ENCODE measurements around the gene CACNA2D4.

Gene CACNA2D4

GRCh38 chr12:1930803-1931597, 12.5 kb upstream of the CACNA2D4 start:
- POLR2A ChIA-PET, result no interaction called here
- no peak for DNase-seq (ENCODE audit: extremely low spot score)
- TF ChIP-seq ARNT (IDR thresholded peaks at IDR 0.05) (no peak), ELF4 (IDR thresholded peaks at IDR 0.05) (no peak), TARDBP (IDR thresholded peaks at IDR 0.05) (no peak), NFRKB (IDR thresholded peaks at IDR 0.05) (no peak), SUZ12 (IDR thresholded peaks at IDR 0.05) (no peak), FOXK2 (IDR thresholded peaks at IDR 0.05) (no peak), SP1 (IDR thresholded peaks at IDR 0.05) (no peak), ZNF384 (IDR thresholded peaks at IDR 0.05) (no peak), FOXA1 (IDR thresholded peaks at IDR 0.05) (no peak), PKNOX1 (IDR thresholded peaks at IDR 0.05) (no peak), HDGF (IDR thresholded peaks at IDR 0.05; ENCODE audit: borderline replicate concordance) (no peak), BHLHE40 (IDR thresholded peaks at IDR 0.05; ENCODE audit: borderline replicate concordance) (no peak), CTBP1 (IDR thresholded peaks at IDR 0.05; ENCODE audit: borderline replicate concordance) (no peak)
- CTCF ChIA-PET, result interaction anchor here (2.0 kb wide), 1 partner anchor 9 kb away, joined by 10 read pairs; no protein-coding TSS in a partner anchor

GRCh38 chr12:1929985-1930802, 11.7 kb upstream of the CACNA2D4 start:
- ChIA-PET POLR2A (no interaction called here), CTCF (interaction anchor here (1.0 to 2.0 kb wide), 2 partner anchors 10 to 126 kb away, joined by 3 to 10 read pairs; no protein-coding TSS in a partner anchor)
- TF ChIP-seq L3MBTL2 (conservative IDR thresholded peaks at IDR 0.05), result no peak
- no peak for TF ChIP-seq ZNF384 (IDR thresholded peaks at IDR 0.05)
- TF ChIP-seq TARDBP (IDR thresholded peaks at IDR 0.05), result no peak
- TF ChIP-seq BHLHE40 (IDR thresholded peaks at IDR 0.05; ENCODE audit: borderline replicate concordance), result no peak
- no peak for DNase-seq (ENCODE audit: extremely low spot score)

- POLR2A ChIA-PET, result no interaction called here
- CTCF ChIA-PET, result interaction anchor here (1.0 kb wide), 1 partner anchor 125 kb away, joined by 3 read pairs; no protein-coding TSS in a partner anchor
- no peak for TF ChIP-seq ARNT (IDR thresholded peaks at IDR 0.05)
- no peak for TF ChIP-seq TARDBP (IDR thresholded peaks at IDR 0.05)
- no peak for TF ChIP-seq HDGF (IDR thresholded peaks at IDR 0.05; ENCODE audit: borderline replicate concordance)
- no peak for TF ChIP-seq ZNF384 (IDR thresholded peaks at IDR 0.05)
- TF ChIP-seq PKNOX1 (IDR thresholded peaks at IDR 0.05), result no peak
- no peak for TF ChIP-seq ELF4 (IDR thresholded peaks at IDR 0.05)
- TF ChIP-seq FOXK2 (IDR thresholded peaks at IDR 0.05), result no peak
- no peak for TF ChIP-seq SUZ12 (IDR thresholded peaks at IDR 0.05)
- TF ChIP-seq NFRKB (IDR thresholded peaks at IDR 0.05), result no peak
- TF ChIP-seq BHLHE40 (IDR thresholded peaks at IDR 0.05; ENCODE audit: borderline replicate concordance), result no peak
- TF ChIP-seq SP1 (IDR thresholded peaks at IDR 0.05), result no peak
- no peak for TF ChIP-seq FOXA1 (IDR thresholded peaks at IDR 0.05)
- TF ChIP-seq CTBP1 (IDR thresholded peaks at IDR 0.05; ENCODE audit: borderline replicate concordance), result no peak
- no peak for TF ChIP-seq L3MBTL2 (conservative IDR thresholded peaks at IDR 0.05)
- TF ChIP-seq LEF1 (IDR thresholded peaks at IDR 0.05; ENCODE audit: borderline replicate concordance), result no peak
- TF ChIP-seq FOXM1 (IDR thresholded peaks at IDR 0.05; ENCODE audit: borderline replicate concordance), result no peak
- DNase-seq (ENCODE audit: extremely low spot score), result no peak
Measured at GRCh38 chr12:1929241-1929984, 11.0 kb upstream of the CACNA2D4 start.

GRCh38 chr12:1928439-1929121, 10.1 kb upstream of the CACNA2D4 start:
- POLR2A ChIA-PET, result no interaction called here
- DNase-seq (ENCODE audit: extremely low spot score), result no peak
- TF ChIP-seq TARDBP (IDR thresholded peaks at IDR 0.05), result no peak
- TF ChIP-seq FOXK2 (IDR thresholded peaks at IDR 0.05), result no peak
- no peak for TF ChIP-seq SP1 (IDR thresholded peaks at IDR 0.05)
- no peak for TF ChIP-seq ELF4 (IDR thresholded peaks at IDR 0.05)
- CTCF ChIA-PET, result no interaction called here

GRCh38 chr12:1927751-1928351, 9.4 kb upstream of the CACNA2D4 start:
- DNase-seq (ENCODE audit: extremely low spot score), result no peak
- ChIA-PET CTCF (interaction anchor here (2.4 kb wide), 1 partner anchor 12 kb away, joined by 9 read pairs; no protein-coding TSS in a partner anchor), POLR2A (no interaction called here)
- no peak for TF ChIP-seq ZNF384 (IDR thresholded peaks at IDR 0.05)
- TF ChIP-seq ELF4 (IDR thresholded peaks at IDR 0.05), result no peak
- TF ChIP-seq NFRKB (IDR thresholded peaks at IDR 0.05), result no peak
- no peak for TF ChIP-seq L3MBTL2 (conservative IDR thresholded peaks at IDR 0.05)
- no peak for TF ChIP-seq ARNT (IDR thresholded peaks at IDR 0.05)
- no peak for TF ChIP-seq FOXM1 (IDR thresholded peaks at IDR 0.05; ENCODE audit: borderline replicate concordance)
- no peak for TF ChIP-seq PKNOX1 (IDR thresholded peaks at IDR 0.05)
- no peak for TF ChIP-seq LEF1 (IDR thresholded peaks at IDR 0.05; ENCODE audit: borderline replicate concordance)
- TF ChIP-seq HDGF (IDR thresholded peaks at IDR 0.05; ENCODE audit: borderline replicate concordance), result no peak
- TF ChIP-seq SP1 (IDR thresholded peaks at IDR 0.05), result no peak
- no peak for TF ChIP-seq BHLHE40 (IDR thresholded peaks at IDR 0.05; ENCODE audit: borderline replicate concordance)
- TF ChIP-seq FOXA1 (IDR thresholded peaks at IDR 0.05), result no peak
- TF ChIP-seq FOXK2 (IDR thresholded peaks at IDR 0.05), result no peak
- TF ChIP-seq TARDBP (IDR thresholded peaks at IDR 0.05), result no peak
- no peak for TF ChIP-seq CTBP1 (IDR thresholded peaks at IDR 0.05; ENCODE audit: borderline replicate concordance)
- TF ChIP-seq SUZ12 (IDR thresholded peaks at IDR 0.05), result no peak

Measured in HEK293T (cell line).